ENCODE results near the gene TOP2A.
"Not testable (repeated sequence)": the region's sequence is repeated elsewhere in the genome, so short reads cannot be mapped to it uniquely, and the experiment has no call there.

The TOP2A gene

DNA sequence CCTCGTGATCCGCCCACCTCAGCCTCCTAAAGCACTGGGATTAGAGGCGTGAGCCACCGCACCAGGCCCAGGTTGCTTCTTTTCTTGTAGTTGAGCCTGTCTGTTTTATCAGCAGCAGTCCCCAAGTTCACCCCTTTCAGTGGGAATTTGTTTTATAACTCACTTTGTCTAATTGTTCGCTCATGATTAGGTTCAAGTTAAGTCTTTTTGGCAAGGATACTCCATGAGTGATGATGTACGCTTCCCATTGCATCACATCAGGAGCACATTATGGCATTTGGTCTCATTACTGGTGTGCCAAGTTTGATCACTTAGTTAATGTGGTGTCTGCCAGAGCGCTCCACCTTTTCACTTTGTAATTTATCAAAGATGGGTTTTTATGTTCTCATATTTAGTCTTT, 38.7 kb downstream of the TOP2A start:
- no peak for DNase-seq (ENCODE audit: low read depth in 2 of 2)

DNA sequence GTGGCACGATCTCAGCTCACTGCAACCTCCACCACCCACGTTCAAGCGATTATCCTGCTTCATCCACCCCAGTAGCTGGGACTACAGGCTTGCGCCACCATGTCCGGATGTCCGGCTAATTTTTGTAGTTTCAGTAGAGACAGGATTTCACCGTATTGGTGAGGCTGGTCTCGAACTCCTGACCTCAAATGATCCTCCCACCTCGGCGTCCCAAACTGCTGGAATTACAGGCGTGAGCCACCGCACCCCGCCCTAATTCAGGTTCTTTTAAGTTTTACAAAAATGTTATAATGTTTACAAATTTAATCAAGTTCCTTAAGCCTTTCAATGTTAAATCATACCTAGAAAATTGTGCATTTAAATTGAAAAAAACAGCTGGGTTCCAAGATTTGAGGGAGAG, 39.9 kb downstream of the TOP2A start:
- DNase-seq (ENCODE audit: low read depth in 2 of 2), result no peak

DNA sequence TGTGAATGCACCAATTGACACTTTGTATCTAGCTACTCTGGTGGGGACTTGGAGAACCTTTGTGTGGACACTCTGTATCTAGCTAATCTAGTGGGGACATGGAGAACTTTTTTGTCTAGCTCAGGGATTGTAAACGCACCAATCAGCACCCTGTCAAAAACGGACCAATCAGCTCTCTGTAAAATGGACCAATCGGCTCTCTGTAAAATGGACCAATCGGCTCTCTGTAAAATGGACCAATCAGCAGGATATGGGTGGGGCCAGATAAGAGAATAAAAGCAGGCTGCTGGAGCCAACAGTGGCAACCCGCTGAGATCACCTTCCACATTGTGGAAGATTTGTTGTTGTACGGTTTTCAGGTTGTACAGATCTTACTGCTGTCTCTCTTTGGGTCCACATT, 41.2 kb downstream of the TOP2A start:
- DNase-seq (ENCODE audit: low read depth in 2 of 2), result not testable (repeated sequence)

DNA sequence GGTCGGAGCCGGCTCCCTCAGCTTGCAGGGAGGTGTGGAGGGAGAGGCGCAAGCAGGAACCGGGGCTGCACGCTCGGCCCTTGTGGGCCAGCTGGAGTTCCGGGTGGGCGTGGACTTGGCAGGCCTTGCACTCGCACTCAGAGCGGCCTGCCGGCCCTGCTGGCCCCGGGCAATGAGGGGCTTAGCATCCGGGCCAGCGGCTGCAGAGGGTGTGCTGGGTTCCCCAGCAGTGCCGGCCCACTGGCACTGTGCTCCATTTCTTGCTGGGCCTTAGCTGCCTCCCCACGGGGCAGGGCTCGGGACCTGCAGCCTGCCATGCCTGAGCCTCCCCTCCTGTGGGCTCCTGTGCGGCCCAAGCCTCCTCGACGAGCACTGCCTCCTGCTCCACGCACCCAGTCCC, 41.9 kb downstream of the TOP2A start:
- DNase-seq (ENCODE audit: low read depth in 2 of 2), result not testable (repeated sequence)

DNA sequence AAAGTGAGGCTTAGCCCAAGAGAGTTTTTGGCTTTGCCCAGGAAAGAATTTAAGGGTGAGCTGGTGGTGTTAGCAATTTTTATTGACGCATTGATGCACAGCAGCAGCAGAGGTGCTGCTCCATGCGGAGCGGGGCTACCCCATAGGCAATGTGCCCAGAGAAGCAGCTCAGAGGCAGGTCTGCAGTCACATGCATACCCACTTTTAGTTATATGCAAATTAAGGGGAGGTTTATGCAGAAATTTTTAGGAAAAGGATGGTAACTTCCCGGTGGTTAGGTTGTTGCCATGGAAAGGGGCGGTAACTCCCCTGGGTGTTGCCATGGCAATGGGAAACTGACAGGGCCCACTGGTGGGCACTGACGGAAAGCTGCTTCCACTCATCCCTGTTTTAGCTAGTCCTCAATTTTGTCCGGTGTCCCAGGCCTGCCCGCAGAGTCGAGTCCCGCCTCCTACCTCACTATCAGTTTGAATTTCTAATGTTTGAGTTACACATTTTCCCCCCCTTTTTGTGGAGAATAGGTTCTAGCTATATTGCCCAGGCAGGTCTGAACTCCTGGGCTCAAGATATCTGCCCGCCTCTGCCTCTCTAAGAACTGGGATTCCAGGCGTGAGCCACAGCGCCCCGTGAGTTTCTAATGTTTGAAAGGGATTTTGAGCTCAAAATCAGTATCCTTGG, 42.7 kb downstream of the TOP2A start:
- DNase-seq (ENCODE audit: low read depth in 2 of 2), result no peak

DNA sequence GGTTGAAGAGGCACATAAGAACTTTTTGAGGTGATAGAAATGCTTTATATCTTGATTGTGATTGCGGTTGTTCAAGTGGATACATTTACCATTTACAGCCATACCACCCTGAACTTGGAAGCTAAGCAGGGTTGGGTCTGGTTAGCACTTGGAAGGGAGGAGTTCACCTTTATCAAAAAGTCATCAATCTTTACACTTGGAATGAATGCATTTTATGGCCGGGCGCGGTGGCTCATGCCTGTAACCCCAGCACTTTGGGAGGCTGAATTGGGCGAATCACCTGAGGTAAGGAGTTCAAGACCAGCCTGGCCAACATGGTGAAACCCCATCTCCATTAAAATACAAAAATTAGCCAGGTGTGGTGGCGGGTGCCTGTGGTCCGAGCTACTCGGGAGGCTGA, 43.7 kb downstream of the TOP2A start:
- DNase-seq (ENCODE audit: low read depth in 2 of 2), result no peak

DNA sequence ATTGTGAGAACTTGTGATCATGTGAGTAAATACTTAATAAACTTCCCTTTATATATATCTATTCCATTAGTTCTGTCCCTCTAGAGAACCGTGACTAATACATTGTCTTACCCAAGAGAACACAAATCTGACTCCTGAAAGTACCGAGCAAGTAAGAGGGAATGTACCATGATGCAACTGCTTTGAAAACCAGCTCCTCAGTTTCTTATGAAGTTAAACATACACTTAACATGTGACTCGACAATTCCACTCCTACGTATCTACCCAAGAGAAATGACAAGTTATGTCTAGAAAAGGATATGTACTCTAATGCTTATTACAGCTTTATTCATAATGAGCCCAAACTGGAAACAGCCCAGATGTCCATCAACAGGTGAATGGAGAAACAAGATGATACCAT, 44.4 kb downstream of the TOP2A start:
- DNase-seq (ENCODE audit: low read depth in 2 of 2), result no peak

DNA sequence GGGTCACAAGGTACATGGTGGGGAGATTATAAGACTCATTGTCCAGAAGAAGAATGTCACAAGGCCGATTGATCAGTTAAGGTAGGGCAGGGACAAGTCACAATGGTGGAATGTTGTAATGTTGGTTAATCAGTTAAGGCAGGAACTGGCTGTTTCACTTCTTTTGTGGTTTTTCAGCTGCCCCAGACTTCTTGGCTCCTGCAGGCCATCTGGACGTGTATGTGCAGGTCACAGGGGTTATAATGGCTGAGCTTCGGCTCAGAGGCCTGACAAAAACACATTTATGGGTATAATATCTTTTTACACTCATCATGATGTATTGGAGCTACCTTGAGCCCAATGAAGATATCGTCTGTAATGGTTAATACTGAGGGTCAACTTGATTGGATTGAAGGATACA, 45.1 kb downstream of the TOP2A start:
- not testable (repeated sequence) for DNase-seq (ENCODE audit: low read depth in 2 of 2)

DNA sequence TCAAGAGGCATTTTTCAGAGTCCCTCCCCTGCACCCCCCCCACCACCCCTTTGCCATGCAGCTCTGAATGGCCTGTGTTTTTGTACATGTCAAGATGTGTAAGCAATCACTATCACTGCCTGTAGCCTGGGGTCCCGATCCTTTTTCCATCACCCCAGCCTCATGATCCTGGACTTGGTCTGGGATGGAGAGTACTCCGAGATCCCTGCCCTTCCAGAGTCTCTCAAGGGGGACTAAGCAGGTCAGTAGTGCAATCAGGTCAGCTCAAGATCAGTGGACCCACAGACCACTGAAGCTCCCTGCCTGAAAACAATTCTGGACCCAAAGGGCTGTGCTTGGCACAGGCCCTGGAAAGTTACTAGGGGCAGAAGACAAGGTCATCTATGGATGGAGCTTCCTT, 45.7 kb downstream of the TOP2A start:
- DNase-seq (ENCODE audit: low read depth in 2 of 2), result no peak

DNA sequence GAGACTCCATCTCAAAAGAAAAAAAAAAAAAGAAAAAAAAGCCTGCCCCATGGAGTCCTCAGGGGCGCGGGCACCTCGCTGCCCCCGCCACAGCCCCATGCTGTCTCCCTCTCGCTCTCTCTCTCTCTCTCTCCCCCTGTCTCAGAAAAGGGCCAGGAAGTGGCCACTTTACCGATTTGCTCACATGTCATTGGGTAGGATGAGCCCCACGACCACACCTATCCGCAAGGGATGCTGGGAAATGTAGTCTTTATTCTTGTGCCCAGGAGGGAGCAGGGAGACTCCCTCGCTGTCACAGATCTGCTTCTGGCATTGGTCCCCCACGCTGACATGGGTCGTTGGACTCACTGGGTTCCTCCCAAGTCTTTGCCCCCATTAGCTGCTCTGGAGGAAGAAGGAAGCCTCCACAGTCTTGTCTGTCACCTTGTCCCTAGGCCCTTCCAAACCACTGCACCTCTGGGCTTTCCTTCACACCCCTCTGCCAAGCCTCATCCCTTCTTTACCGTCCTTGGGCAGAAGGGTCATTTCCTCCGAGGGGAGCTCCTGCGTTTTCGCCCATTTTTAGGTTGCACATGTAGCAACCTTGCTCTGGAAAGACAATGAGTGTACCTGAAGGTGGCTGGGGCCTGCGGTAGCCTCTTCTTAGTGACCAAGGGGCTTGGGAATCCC, 46.3 kb downstream of the TOP2A start:
- no peak for DNase-seq (ENCODE audit: low read depth in 2 of 2)

DNA sequence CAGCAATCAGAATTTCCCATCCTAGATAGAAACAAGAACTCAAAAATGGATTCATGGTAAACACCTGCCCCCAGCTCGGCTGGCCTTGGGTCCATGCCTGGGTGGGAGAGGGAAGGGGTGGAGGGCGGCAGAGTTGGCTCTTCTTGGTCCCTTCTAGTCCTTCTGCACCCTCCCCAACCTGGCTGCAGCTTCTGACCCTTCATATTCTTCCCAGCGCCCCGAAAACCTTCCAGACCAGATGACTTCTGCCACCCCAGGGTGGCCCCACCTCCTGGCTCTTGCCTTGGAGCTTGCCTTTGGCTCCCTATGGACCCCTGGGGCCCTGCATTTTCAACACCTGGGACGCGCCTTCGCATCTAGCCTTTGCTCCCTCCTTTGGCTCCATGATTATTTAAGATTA, 47.8 kb downstream of the TOP2A start:
- DNase-seq (ENCODE audit: low read depth in 2 of 2), result no peak

DNA sequence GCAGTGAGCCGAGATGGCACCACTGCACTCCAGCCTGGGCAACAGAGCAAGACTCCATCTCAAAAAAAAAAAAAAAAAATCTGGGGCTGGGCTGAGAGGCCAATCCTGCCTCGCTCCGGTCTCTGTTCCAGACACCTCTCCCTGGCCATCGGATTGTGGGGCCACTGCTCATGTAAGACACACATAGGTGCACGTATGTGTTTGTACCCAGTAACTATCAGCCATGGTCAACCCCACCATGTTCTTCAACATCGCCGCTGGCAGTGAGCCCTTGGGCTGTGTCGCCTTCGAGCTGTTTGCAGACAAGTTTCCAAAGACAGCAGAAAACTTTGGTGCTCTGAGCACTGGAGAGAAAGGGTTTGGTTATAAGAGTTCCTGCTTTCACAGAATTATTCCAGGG, 50.0 kb downstream of the TOP2A start:
- DNase-seq (ENCODE audit: low read depth in 2 of 2), result not testable (repeated sequence)

DNA sequence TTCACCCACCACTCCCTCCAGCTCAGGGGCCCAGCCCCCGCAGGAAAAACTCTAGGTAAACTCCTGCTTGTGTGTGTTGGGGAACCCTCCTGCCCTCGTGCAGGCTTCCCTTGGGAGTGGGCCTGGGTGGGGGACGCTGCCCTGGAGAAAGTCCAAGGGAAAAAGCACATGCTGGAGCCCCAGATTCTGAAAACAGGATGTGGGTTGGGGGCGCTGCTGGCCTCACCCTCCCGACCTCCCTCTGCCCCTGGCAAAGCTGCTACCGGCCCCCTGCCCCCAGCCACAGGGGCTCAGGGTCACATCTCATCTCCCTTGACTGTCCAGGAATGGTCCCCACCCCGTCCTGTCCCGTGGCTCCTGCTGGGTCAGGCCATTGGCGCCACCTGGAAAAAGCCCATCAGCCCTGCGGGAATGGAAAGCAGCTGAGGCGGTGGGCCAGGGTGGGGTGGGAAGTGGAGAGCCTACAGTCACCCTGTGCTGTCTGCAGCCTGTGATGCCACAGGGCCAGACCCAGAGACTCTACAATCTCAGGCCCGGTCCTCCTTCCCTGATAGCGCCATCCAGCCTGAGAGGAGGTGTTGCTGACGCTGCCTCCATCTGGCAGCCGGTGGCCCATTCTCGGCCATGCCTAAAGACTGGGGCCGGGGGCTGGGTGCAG, 50.7 kb downstream of the TOP2A start:
- DNase-seq (ENCODE audit: low read depth in 2 of 2), result no peak

DNA sequence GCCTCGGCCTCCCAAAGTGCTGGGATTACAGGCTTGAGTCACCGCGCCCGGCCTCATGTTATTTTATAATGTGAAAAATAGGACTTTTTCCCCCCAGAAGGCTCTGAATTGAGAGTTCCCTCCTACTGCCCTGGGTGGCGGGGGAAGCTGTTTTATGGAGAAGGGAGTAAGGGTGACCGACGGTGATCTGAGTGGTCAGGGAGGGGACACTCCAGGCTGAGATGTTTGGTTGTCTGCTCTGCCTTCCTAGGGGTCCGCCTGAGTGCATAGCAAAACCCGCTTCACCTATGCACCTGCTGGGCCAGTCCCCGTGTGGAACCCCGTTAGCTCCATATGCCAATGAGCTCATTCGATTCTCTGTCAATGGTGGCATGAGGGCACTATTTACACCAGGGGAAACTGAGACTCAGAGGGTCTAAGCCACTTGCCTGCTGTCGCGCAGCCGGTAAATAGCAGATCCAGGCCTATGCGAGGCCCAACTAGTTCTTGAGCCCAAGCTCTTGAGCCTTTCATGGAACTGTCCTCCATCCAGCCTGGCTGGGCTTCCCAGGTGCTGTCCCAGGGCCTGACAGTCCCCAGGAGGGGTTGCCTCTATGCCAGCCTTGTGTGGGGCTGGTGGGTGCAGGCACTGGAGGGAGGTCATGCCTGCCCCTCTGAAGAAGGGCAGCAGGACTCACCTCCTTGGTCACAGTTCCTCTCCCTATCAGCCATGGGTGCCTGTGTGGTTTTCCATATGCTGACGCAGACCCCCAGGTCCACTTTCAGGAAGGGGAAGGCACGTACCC, 51.4 kb downstream of the TOP2A start:
- no peak for DNase-seq (ENCODE audit: low read depth in 2 of 2)

DNA sequence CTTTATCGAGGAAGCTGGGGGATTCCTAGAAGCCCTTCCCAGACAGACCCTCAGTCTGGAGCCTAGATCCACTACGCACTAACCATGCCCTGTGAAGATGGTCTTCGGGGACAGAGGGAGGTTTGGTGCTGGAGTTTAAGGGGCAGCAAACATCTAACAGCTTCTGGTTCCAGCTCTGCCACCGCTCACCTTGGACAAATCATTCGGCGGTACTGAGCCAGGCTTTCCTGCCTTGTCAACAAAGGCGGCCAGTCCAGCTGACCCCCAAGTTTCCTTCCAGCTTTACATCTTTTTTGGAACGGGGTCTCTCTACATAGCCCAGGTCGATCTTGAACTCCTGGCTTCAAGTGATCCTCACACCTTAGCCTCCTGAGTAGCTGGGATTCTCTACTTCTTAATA, 52.8 kb downstream of the TOP2A start:
- no peak for DNase-seq (ENCODE audit: low read depth in 2 of 2)

DNA sequence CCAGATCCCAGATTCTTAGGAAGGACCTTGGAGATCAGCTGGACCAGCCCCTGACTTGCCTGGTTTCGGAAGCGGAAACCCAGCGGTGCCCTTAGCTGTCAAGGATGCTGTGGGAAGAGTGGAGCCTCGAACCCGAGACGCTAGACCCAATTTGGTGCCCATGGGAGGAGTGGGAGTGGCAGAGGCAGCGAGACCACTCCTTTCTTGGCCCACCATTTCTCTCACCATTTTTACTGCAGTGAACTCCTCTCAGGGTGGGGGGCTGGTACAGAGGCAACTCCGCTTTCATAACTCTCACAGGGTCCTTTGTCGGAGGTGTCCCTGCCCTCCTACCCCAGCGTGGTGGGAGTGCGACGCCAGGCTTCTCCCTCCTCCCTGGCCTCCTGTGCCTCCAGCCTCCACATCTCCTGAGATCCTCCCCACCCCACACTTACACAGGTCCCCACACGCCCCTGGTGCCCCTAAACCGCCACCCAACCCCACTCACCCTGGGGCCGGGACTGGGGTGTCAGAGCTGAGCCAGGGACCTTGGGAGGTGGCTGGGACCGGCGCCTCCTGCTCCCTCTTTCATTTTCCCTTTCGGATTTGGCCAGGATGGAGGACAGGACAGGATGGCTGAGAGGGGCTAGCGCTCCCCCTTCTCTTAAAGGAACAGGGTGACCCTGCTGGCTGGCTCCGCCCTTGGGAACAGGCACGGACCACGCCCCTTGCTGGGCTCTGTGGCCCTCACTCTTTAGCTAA, 53.4 kb downstream of the TOP2A start, which contains the start of gene GJD3:
TSS of gene GJD3 (minus strand) at position 617 of the 741 bp plus-strand sequence. CDS start 922 bp downstream, outside the sequence.
- no peak for DNase-seq (ENCODE audit: low read depth in 2 of 2)

DNA sequence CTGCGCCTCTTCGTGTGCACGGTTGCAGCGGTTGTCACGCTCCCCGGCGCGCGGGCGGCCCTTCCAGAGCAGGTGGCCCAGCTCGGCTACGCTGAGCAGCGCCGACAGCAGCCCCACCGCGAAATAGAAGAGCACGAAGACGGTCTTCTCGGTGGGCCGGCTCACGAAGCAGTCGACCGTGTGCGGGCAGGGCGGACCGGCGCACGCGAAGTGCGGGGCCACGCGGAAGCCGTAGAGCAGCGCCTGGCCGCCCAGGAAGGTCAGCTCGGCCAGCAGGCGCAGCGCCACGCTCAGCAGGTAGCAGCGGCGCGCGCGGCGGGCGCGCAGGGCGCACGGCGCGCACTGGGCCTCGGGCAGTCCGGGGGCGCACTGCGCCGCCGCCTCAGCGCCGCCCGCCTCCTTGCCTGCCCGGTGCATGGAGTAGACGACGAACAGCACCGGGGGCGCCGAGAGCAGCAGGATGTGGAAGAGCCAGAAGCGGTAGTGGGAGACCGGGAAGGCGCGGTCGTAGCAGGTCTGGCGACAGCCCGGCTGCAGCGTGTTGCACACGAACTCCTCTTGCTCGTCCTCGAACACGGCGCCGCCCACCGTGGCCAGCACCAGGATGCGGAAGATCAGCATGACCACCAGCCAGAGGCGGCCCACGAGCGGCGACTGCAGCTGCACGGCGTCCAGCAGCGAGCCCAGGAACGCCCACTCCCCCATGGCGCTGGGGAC, 54.4 kb downstream of the TOP2A start:
- DNase-seq (ENCODE audit: low read depth in 2 of 2), result no peak

DNA sequence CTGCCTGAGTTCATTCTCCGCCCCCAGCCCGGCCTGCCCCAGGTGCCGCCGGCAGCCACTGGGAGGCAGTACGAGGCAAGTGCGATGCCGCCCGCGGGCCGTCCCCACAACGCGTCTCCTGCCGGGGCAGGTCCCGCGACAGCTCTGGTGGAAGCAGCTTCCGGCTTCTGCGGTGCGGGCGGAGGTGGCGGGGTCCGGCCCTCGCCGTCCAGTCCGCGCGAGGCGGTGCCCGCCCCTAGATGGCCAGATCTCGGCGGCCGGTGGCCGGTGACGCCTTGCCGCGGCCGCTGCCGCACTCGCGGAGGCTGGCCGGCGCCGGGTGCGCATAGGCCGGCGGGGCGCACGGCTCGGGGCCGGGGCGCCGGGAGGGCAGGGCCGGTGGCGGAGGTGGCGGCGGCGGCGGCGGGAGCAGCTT, 55.0 kb downstream of the TOP2A start:
- DNase-seq (ENCODE audit: low read depth in 2 of 2), result peak; percentile 84 to 85

DNA sequence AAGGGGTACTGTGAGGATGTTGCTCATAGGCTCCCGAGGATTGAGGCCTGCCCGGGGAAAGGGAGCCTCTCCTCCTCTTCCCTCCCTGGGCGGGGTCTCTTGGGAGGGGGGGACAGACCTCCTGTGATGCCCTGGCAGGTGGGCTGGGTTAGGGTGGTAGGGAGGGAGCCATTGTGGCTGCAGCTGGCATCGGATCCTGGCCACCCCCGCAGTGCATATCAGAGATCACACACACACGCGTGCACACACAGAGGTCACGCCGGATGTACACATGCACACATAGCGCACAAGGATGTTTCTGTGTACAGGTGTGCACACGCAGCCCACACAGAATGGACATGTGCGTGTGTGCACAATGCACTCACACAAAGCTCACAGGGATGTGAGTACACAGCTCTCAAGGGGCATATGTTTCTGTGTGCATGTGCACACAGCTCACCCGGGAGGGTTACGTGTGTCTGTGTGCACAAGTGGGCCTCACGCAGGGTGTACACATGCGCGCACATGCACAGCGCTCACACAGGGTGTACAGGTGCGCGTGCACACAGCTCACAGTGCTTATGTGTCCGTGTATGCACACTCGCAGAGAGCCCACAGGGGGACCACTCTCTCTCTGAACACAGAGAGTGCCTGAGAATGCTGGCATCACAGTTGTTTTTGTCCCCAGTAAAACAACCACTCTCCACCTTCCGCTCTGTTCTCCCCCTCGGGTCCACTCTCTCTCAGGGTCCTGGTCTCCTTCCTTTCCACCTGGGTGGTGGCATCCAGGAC, 55.6 kb downstream of the TOP2A start:
- no peak for DNase-seq (ENCODE audit: low read depth in 2 of 2)

Data from stimulated activated CD8-positive, alpha-beta memory T cell treated with anti-CD3 and anti-CD28 coated beads, Interleukin-2, amount 100 ng/mL, for 48 hours (primary cell).